ENCODE measurements around the gene ERVK3-1.
"Not testable (repeated sequence)": the region's sequence is repeated elsewhere in the genome, so short reads cannot be mapped to it uniquely, and the experiment has no call there.

ERVK3-1 gene

GRCh38 chr19:58346961-58347929 is 42.1 kb downstream of the ERVK3-1 start:
- peak; percentile 84 for DNase-seq

- DNase-seq: not testable (repeated sequence)
These were observed 42.9 kb downstream of the ERVK3-1 start for GRCh38 chr19:58348080-58348479.

- DNase-seq: no peak
These were observed 44.4 kb downstream of the ERVK3-1 start for GRCh38 chr19:58349590-58349989.

GRCh38 chr19:58350001-58350861 is 45.1 kb downstream of the ERVK3-1 start:
- DNase-seq: no peak

GRCh38 chr19:58350871-58351557 is 45.8 kb downstream of the ERVK3-1 start:
- DNase-seq: no peak

GRCh38 chr19:58351558-58351878 is 46.3 kb downstream of the ERVK3-1 start:
- no peak for DNase-seq

GRCh38 chr19:58351990-58352755 is 47.0 kb downstream of the ERVK3-1 start:
- no peak for DNase-seq

- no peak for DNase-seq
These were observed 47.8 kb downstream of the ERVK3-1 start, which contains the start of gene A1BG for GRCh38 chr19:58352760-58353671. Gene A1BG, minus strand, starts transcription at chr19:58353492. Its CDS starts 55 bp downstream, at chr19:58353437.

- no peak for DNase-seq
These were observed 48.7 kb downstream of the ERVK3-1 start for GRCh38 chr19:58353717-58354477.

GRCh38 chr19:58354478-58355030 is 49.4 kb downstream of the ERVK3-1 start:
- DNase-seq: no peak

- no peak for DNase-seq
These were observed 50.1 kb downstream of the ERVK3-1 start for GRCh38 chr19:58355215-58355796.

- DNase-seq: peak; percentile 45
These were observed 51.0 kb downstream of the ERVK3-1 start for GRCh38 chr19:58355908-58356765.

GRCh38 chr19:58356766-58357480 is 51.7 kb downstream of the ERVK3-1 start:
- DNase-seq: no peak

GRCh38 chr19:58357481-58358145 is 52.4 kb downstream of the ERVK3-1 start:
- no peak for DNase-seq

GRCh38 chr19:58361900-58362271 is 56.7 kb downstream of the ERVK3-1 start:
- peak; percentile 58 for DNase-seq

- DNase-seq: peak; percentile 98
These were observed 57.3 kb downstream of the ERVK3-1 start, which contains the start of gene ZNF497 for GRCh38 chr19:58362272-58362994. Gene ZNF497, minus strand, starts transcription at chr19:58362751. Its CDS starts 5,116 bp downstream, at chr19:58357635.

Measured in activated CD4-positive, alpha-beta T cell treated with anti-CD3 and anti-CD28 coated beads, Interleukin-2, Interleukin-6, amounts not matched to agents 100 ng/mL and 50 ng/mL, durations not matched to agents 16 hours and 8 hours (primary cell).